ENCODE results near the gene L3MBTL3.
"Not testable (repeated sequence)": the region's sequence is repeated elsewhere in the genome, so short reads cannot be mapped to it uniquely, and the experiment has no call there.

L3MBTL3 gene

GRCh38 chr6:130136798-130137197, 118.4 kb downstream of the L3MBTL3 start:
- H3K27ac ChIP-seq (ENCODE audit: low read depth, low read length, severe bottlenecking): no peak overlapping the region
- WGBS, 2 experiments (ENCODE audit: insufficient coverage in 2 of 2): 83% methylated on average over 1 of the region's 2 CpGs; no CpG with 5 or more reads in 1 of the 2 experiments

GRCh38 chr6:130138116-130138908, 119.9 kb downstream of the L3MBTL3 start:
- Histone ChIP-seq H3K36me3 (ENCODE audit: control insufficient read depth, insufficient read depth, low read length) (peaks cover 24% of the 10 kb centered on the region), H3K9me3 (ENCODE audit: control insufficient read depth, low read length) (no peaks in the 10 kb centered on the region), H3K4me3 (ENCODE audit: extremely low read depth, insufficient read depth, low read length, poor library complexity, severe bottlenecking) (no peak overlapping the region), H3K4me1 (ENCODE audit: control insufficient read depth, insufficient read depth, low read length, poor library complexity, severe bottlenecking) (no peaks in the 10 kb centered on the region), H3K27ac (ENCODE audit: low read depth, low read length, severe bottlenecking) (no peak overlapping the region)
- 77 to 80% methylated on average over 5 to 6 of the region's 7 CpGs for WGBS, 2 experiments (ENCODE audit: insufficient coverage in 2 of 2)

More at GRCh38 chr6:130136798-130137197, 118.4 kb downstream of the L3MBTL3 start:
- Histone ChIP-seq H3K4me1 (ENCODE audit: control insufficient read depth, insufficient read depth, low read length, poor library complexity, severe bottlenecking) (no peaks in the 10 kb centered on the region), H3K9me3 (ENCODE audit: control insufficient read depth, low read length) (no peaks in the 10 kb centered on the region), H3K36me3 (ENCODE audit: control insufficient read depth, insufficient read depth, low read length) (peaks cover 20% of the 10 kb centered on the region), H3K4me3 (ENCODE audit: extremely low read depth, insufficient read depth, low read length, poor library complexity, severe bottlenecking) (no peak overlapping the region)

- Histone ChIP-seq H3K36me3 (ENCODE audit: control insufficient read depth, insufficient read depth, low read length) (peaks cover 21% of the 10 kb centered on the region), H3K27ac (ENCODE audit: low read depth, low read length, severe bottlenecking) (no peak overlapping the region), H3K9me3 (ENCODE audit: control insufficient read depth, low read length) (no peaks in the 10 kb centered on the region), H3K4me1 (ENCODE audit: control insufficient read depth, insufficient read depth, low read length, poor library complexity, severe bottlenecking) (no peaks in the 10 kb centered on the region), H3K4me3 (ENCODE audit: extremely low read depth, insufficient read depth, low read length, poor library complexity, severe bottlenecking) (no peak overlapping the region)
- no CpG with 5 or more reads among the region's 3 CpGs for WGBS, 2 experiments (ENCODE audit: insufficient coverage in 2 of 2)
Measured at GRCh38 chr6:130138909-130139242, 120.5 kb downstream of the L3MBTL3 start.

GRCh38 chr6:130140084-130140483, 121.7 kb downstream of the L3MBTL3 start:
- Histone ChIP-seq H3K27ac (ENCODE audit: low read depth, low read length, severe bottlenecking) (no peak overlapping the region), H3K4me3 (ENCODE audit: extremely low read depth, insufficient read depth, low read length, poor library complexity, severe bottlenecking) (no peak overlapping the region), H3K4me1 (ENCODE audit: control insufficient read depth, insufficient read depth, low read length, poor library complexity, severe bottlenecking) (no peaks in the 10 kb centered on the region), H3K36me3 (ENCODE audit: control insufficient read depth, insufficient read depth, low read length) (peaks cover 21% of the 10 kb centered on the region), H3K9me3 (ENCODE audit: control insufficient read depth, low read length) (no peaks in the 10 kb centered on the region)
- WGBS, 2 experiments (ENCODE audit: insufficient coverage in 2 of 2): no CpG with 5 or more reads among the region's 2 CpGs

- H3K27ac ChIP-seq (ENCODE audit: low read depth, low read length, severe bottlenecking): no peak overlapping the region
- WGBS, 2 experiments (ENCODE audit: insufficient coverage in 2 of 2): 77 to 89% methylated on average over 1 to 3 of the region's 3 CpGs
Measured at GRCh38 chr6:130143709-130144108, 125.3 kb downstream of the L3MBTL3 start.

GRCh38 chr6:130147111-130147510, 128.7 kb downstream of the L3MBTL3 start:
- Histone ChIP-seq H3K36me3 (ENCODE audit: control insufficient read depth, insufficient read depth, low read length) (peaks cover 5% of the 10 kb centered on the region), H3K4me1 (ENCODE audit: control insufficient read depth, insufficient read depth, low read length, poor library complexity, severe bottlenecking) (no peaks in the 10 kb centered on the region), H3K9me3 (ENCODE audit: control insufficient read depth, low read length) (no peaks in the 10 kb centered on the region), H3K27ac (ENCODE audit: low read depth, low read length, severe bottlenecking) (no peak overlapping the region), H3K4me3 (ENCODE audit: extremely low read depth, insufficient read depth, low read length, poor library complexity, severe bottlenecking) (no peak overlapping the region)
- 89 to 100% methylated on average over 3 of the region's 3 CpGs for WGBS, 2 experiments (ENCODE audit: insufficient coverage in 2 of 2)

More at GRCh38 chr6:130143709-130144108, 125.3 kb downstream of the L3MBTL3 start:
- Histone ChIP-seq H3K4me3 (ENCODE audit: extremely low read depth, insufficient read depth, low read length, poor library complexity, severe bottlenecking) (no peak overlapping the region), H3K4me1 (ENCODE audit: control insufficient read depth, insufficient read depth, low read length, poor library complexity, severe bottlenecking) (no peaks in the 10 kb centered on the region), H3K9me3 (ENCODE audit: control insufficient read depth, low read length) (no peaks in the 10 kb centered on the region), H3K36me3 (ENCODE audit: control insufficient read depth, insufficient read depth, low read length) (peaks cover 13% of the 10 kb centered on the region)

- H3K4me1 ChIP-seq (ENCODE audit: control insufficient read depth, insufficient read depth, low read length, poor library complexity, severe bottlenecking): no peaks in the 10 kb centered on the region
- H3K9me3 ChIP-seq (ENCODE audit: control insufficient read depth, low read length): no peaks in the 10 kb centered on the region
- no peak overlapping the region for H3K27ac ChIP-seq (ENCODE audit: low read depth, low read length, severe bottlenecking)
- WGBS, 2 experiments (ENCODE audit: insufficient coverage in 2 of 2): 81 to 98% methylated on average over 3 to 5 of the region's 7 CpGs
- H3K36me3 ChIP-seq (ENCODE audit: control insufficient read depth, insufficient read depth, low read length): no peaks in the 10 kb centered on the region
- H3K4me3 ChIP-seq (ENCODE audit: extremely low read depth, insufficient read depth, low read length, poor library complexity, severe bottlenecking): no peak overlapping the region
Measured at GRCh38 chr6:130148181-130148580, 129.8 kb downstream of the L3MBTL3 start.

GRCh38 chr6:130149016-130149415, 130.6 kb downstream of the L3MBTL3 start:
- not testable (repeated sequence) for H3K4me3 ChIP-seq (ENCODE audit: extremely low read depth, insufficient read depth, low read length, poor library complexity, severe bottlenecking); H3K36me3 ChIP-seq (ENCODE audit: control insufficient read depth, insufficient read depth, low read length); H3K27ac ChIP-seq (ENCODE audit: low read depth, low read length, severe bottlenecking); H3K4me1 ChIP-seq (ENCODE audit: control insufficient read depth, insufficient read depth, low read length, poor library complexity, severe bottlenecking); H3K9me3 ChIP-seq (ENCODE audit: control insufficient read depth, low read length)
- 67 to 94% methylated on average over 1 to 2 of the region's 2 CpGs for WGBS, 2 experiments (ENCODE audit: insufficient coverage in 2 of 2)

GRCh38 chr6:130150906-130151305, 132.5 kb downstream of the L3MBTL3 start:
- 80 to 85% methylated on average over 8 of the region's 8 CpGs for whole genome bisulfite sequencing, 2 experiments (ENCODE audit: insufficient coverage in 2 of 2)
- Histone ChIP-seq H3K27ac (ENCODE audit: low read depth, low read length, severe bottlenecking) (no peak overlapping the region), H3K4me1 (ENCODE audit: control insufficient read depth, insufficient read depth, low read length, poor library complexity, severe bottlenecking) (no peaks in the 10 kb centered on the region), H3K9me3 (ENCODE audit: control insufficient read depth, low read length) (no peaks in the 10 kb centered on the region), H3K4me3 (ENCODE audit: extremely low read depth, insufficient read depth, low read length, poor library complexity, severe bottlenecking) (no peak overlapping the region), H3K36me3 (ENCODE audit: control insufficient read depth, insufficient read depth, low read length) (no peaks in the 10 kb centered on the region)

GRCh38 chr6:130152908-130153510, 134.6 kb downstream of the L3MBTL3 start:
- Histone ChIP-seq H3K9me3 (ENCODE audit: control insufficient read depth, low read length) (no peaks in the 10 kb centered on the region), H3K4me1 (ENCODE audit: control insufficient read depth, insufficient read depth, low read length, poor library complexity, severe bottlenecking) (no peaks in the 10 kb centered on the region), H3K36me3 (ENCODE audit: control insufficient read depth, insufficient read depth, low read length) (no peaks in the 10 kb centered on the region), H3K4me3 (ENCODE audit: extremely low read depth, insufficient read depth, low read length, poor library complexity, severe bottlenecking) (no peak overlapping the region), H3K27ac (ENCODE audit: low read depth, low read length, severe bottlenecking) (no peak overlapping the region)
- 77 to 83% methylated on average over 3 to 5 of the region's 6 CpGs for WGBS, 2 experiments (ENCODE audit: insufficient coverage in 2 of 2)

- WGBS, 2 experiments (ENCODE audit: insufficient coverage in 2 of 2): no CpG with 5 or more reads among the region's 5 CpGs
- H3K4me3 ChIP-seq (ENCODE audit: extremely low read depth, insufficient read depth, low read length, poor library complexity, severe bottlenecking): no peak overlapping the region
- no peaks in the 10 kb centered on the region for H3K36me3 ChIP-seq (ENCODE audit: control insufficient read depth, insufficient read depth, low read length)
- no peaks in the 10 kb centered on the region for H3K9me3 ChIP-seq (ENCODE audit: control insufficient read depth, low read length)
- no peaks in the 10 kb centered on the region for H3K4me1 ChIP-seq (ENCODE audit: control insufficient read depth, insufficient read depth, low read length, poor library complexity, severe bottlenecking)
- no peak overlapping the region for H3K27ac ChIP-seq (ENCODE audit: low read depth, low read length, severe bottlenecking)
Measured at GRCh38 chr6:130156908-130157307, 138.5 kb downstream of the L3MBTL3 start.
